SK-N-SH (cell line): ENCODE measurements around the gene ZNF783. TPM values are rescaled to one million over a fixed set of nuclear protein-coding genes. Genes with fewer than 3 reads are reported as not detected.

Experiments
- CTCF ChIA-PET: fragments of 300-600, 350-600 bp; formaldehyde crosslinking; extraction: SDS; loops from one replicate; lab custom pipeline; 2021; lab: Yijun Ruan, JAX
- POLR2A ChIA-PET: fragments of 350-600 bp; sonication (Branson Sonifier 250); formaldehyde crosslinking; extraction: SDS; loops from one replicate; lab custom pipeline; 2020; ENCODE audit warnings: antibody characterized with exemption, inconsistent platforms; lab: Yijun Ruan, JAX
- DNase-seq: peaks from one replicate; pipeline ENCODE4 v3.0.0; 2012
- H2AFZ ChIP-seq: fragments of 200-600 bp; sonication (generic); 2 replicates; pipeline ENCODE4 v1.8.1; 2016; ENCODE audit warnings: antibody characterized with exemption, mild to moderate bottlenecking, low read depth
- H3F3A ChIP-seq: fragments of 200-600 bp; sonication (generic); replicated peaks from 2 replicates; pipeline ENCODE3; 2016; ENCODE audit warnings: antibody characterized with exemption, mild to moderate bottlenecking; ENCODE audit not compliant: insufficient read depth
- H3K27ac ChIP-seq, 2 experiments: fragments of 200-500 bp in 1 of 2; fragments of 200-600 bp in 1 of 2; sonication (Bioruptor generic) in 1 of 2; sonication (generic), shearing (Covaris generic) in 1 of 2; 2 replicates each; pipeline versions ENCODE4 v1.5.1 to v1.6.1; 2014 to 2016; ENCODE audit warnings: low read depth in 2 of 2, inconsistent platforms in 1 of 2, low read length in 1 of 2, mild to moderate bottlenecking in 1 of 2, mixed read lengths in 1 of 2
- H3K27me3 ChIP-seq: fragments of 200-600 bp; sonication (generic), shearing (Covaris generic); 2 replicates; pipeline ENCODE4 v1.6.1; 2016; ENCODE audit warnings: mixed run types; ENCODE audit not compliant: insufficient read depth
- H3K36me3 ChIP-seq, 2 experiments: fragments of 200-500 bp in 1 of 2; fragments of 200-600 bp in 1 of 2; sonication (Bioruptor generic) in 1 of 2; sonication (generic) in 1 of 2; replicated peaks in 1 of 2; 2 replicates each; pipeline versions ENCODE3 to v1.5.1; 2014 to 2016; ENCODE audit warnings: low read length in 1 of 2, mild to moderate bottlenecking in 1 of 2; ENCODE audit not compliant: insufficient read depth in 2 of 2, control insufficient read depth in 1 of 2
- H3K4me1 ChIP-seq, 2 experiments: fragments of 200-500 bp in 1 of 2; fragments of 200-600 bp in 1 of 2; sonication (Bioruptor generic) in 1 of 2; sonication (generic), shearing (Covaris generic) in 1 of 2; 2 replicates each; pipeline versions ENCODE4 v1.5.1 to v1.6.1; 2014 to 2016; ENCODE audit warnings: low read depth in 1 of 2, low read length in 1 of 2, mixed run types in 1 of 2; ENCODE audit not compliant: insufficient read depth in 2 of 2, control insufficient read depth in 1 of 2
- H3K4me2 ChIP-seq: fragments of 200-600 bp; sonication (generic), shearing (Covaris generic); 2 replicates; pipeline ENCODE4 v1.6.1; 2017; ENCODE audit warnings: mixed run types
- H3K4me3 ChIP-seq, 2 experiments: fragments of 200-500 bp in 1 of 2; fragments of 200-600 bp in 1 of 2; sonication (Bioruptor generic) in 1 of 2; sonication (generic), shearing (Covaris generic) in 1 of 2; 2 replicates each; pipeline versions ENCODE4 v1.5.1 to v1.8.1; 2014 to 2016; ENCODE audit warnings: low read depth in 2 of 2, inconsistent platforms in 1 of 2, low read length in 1 of 2, mild to moderate bottlenecking in 1 of 2, mixed read lengths in 1 of 2, moderate library complexity in 1 of 2
- H3K79me2 ChIP-seq: fragments of 200-600 bp; sonication (generic); 2 replicates; pipeline ENCODE4 v1.8.1; 2017; ENCODE audit warnings: mild to moderate bottlenecking; ENCODE audit not compliant: insufficient read depth
- H3K9ac ChIP-seq: fragments of 200-600 bp; sonication (generic); 2 replicates; pipeline ENCODE4 v1.6.1; 2017; ENCODE audit warnings: mixed run types
- H3K9me2 ChIP-seq: fragments of 200-600 bp; sonication (generic); 2 replicates; pipeline ENCODE4 v1.6.1; 2017; ENCODE audit warnings: mixed run types
- H3K9me3 ChIP-seq: fragments of 200-600 bp; sonication (generic); 2 replicates; pipeline ENCODE4 v1.6.1; 2017; ENCODE audit warnings: mixed run types, mild to moderate bottlenecking, moderate library complexity
- H4K20me1 ChIP-seq: fragments of 200-600 bp; sonication (generic); 2 replicates; pipeline ENCODE4 v1.6.1; 2017; ENCODE audit warnings: mild to moderate bottlenecking, mixed run types; ENCODE audit not compliant: insufficient read depth
- CHD2 ChIP-seq: fragments of 150-350 bp; IDR thresholded peaks from 2 replicates; pipeline ENCODE4 v1.6.1; 2018; ENCODE audit warnings: low read length; ENCODE audit not compliant: partially characterized antibody
- CTCF ChIP-seq: fragments of 200-600 bp; sonication (generic); IDR thresholded peaks from 2 replicates; pipeline ENCODE4 v1.6.1; 2017; ENCODE audit warnings: antibody characterized with exemption, mild to moderate bottlenecking, moderate library complexity
- EZH2phosphoT487 ChIP-seq: fragments of 200-600 bp; sonication (generic); IDR thresholded peaks from 2 replicates; pipeline ENCODE4 v1.6.1; 2017; ENCODE audit warnings: low read depth, mixed run types, mild to moderate bottlenecking, antibody characterized with exemption, moderate library complexity, borderline replicate concordance
- FOSL2 ChIP-seq: IDR thresholded peaks from 2 replicates; pipeline ENCODE4 v1.4.0; 2012; ENCODE audit warnings: low read depth, mild to moderate bottlenecking, moderate library complexity, borderline replicate concordance
- FOXJ3 ChIP-seq: sonication (generic); formaldehyde crosslinking; IDR thresholded peaks from 2 replicates; pipeline ENCODE4 v1.5.1; 2020; ENCODE audit warnings: mild to moderate bottlenecking, missing genetic modification reagents
- FOXM1 ChIP-seq: IDR thresholded peaks from 2 replicates; pipeline ENCODE4 v1.4.0; 2012; ENCODE audit warnings: low read depth, mild to moderate bottlenecking
- GABPA ChIP-seq: IDR thresholded peaks from 2 replicates; pipeline ENCODE4 v1.4.0; 2012; ENCODE audit warnings: low read depth, mild to moderate bottlenecking
- IRF3 ChIP-seq: fragments of 150-350 bp; IDR thresholded peaks from 2 replicates; pipeline ENCODE4 v1.6.1; 2016; ENCODE audit warnings: mild to moderate bottlenecking, low read depth, low read length
- MAX ChIP-seq: IDR thresholded peaks from 2 replicates; pipeline ENCODE4 v1.4.0; 2012; ENCODE audit warnings: low read depth
- MXI1 ChIP-seq: IDR thresholded peaks from 2 replicates; pipeline ENCODE4 v1.6.1; 2012; ENCODE audit warnings: mild to moderate bottlenecking, low read depth, low read length, improper control_type of control experiment
- NRF1 ChIP-seq: IDR thresholded peaks from 2 replicates; pipeline ENCODE4 v1.6.1; 2012; ENCODE audit warnings: low read depth, mild to moderate bottlenecking, low read length
- PBX3 ChIP-seq: IDR thresholded peaks from 2 replicates; pipeline ENCODE4; 2012
- RAD21 ChIP-seq: IDR thresholded peaks from 2 replicates; pipeline ENCODE4 v1.6.1; 2012; ENCODE audit warnings: mild to moderate bottlenecking, low read length
- RCOR1 ChIP-seq: fragments of 150-350 bp; IDR thresholded peaks from 2 replicates; pipeline ENCODE4 v1.6.1; 2017; ENCODE audit warnings: antibody characterized with exemption, low read length
- REST ChIP-seq: IDR thresholded peaks from 2 replicates; pipeline ENCODE4 v1.6.1; 2012; ENCODE audit warnings: mild to moderate bottlenecking, low read depth, low read length, moderate library complexity
- RXRA ChIP-seq: IDR thresholded peaks from 2 replicates; pipeline ENCODE4 v1.4.0; 2012; ENCODE audit warnings: low read depth, mild to moderate bottlenecking, borderline replicate concordance
- SIN3A ChIP-seq: IDR thresholded peaks from 2 replicates; pipeline ENCODE4 v1.6.1; 2012; ENCODE audit warnings: low read depth, mild to moderate bottlenecking, low read length, moderate library complexity, borderline replicate concordance
- SMC3 ChIP-seq: IDR thresholded peaks from 2 replicates; pipeline ENCODE4 v1.6.1; 2012; ENCODE audit warnings: low read depth, low read length, improper control_type of control experiment
- WGBS: methylation state at CpG from one replicate; pipeline ENCODE4 v1.1.6; 2017; ENCODE audit warnings: low lambda C conversion rate; 5-methylcytosine and 5-hydroxymethylcytosine counted together
- polyA plus RNA-seq, 3 experiments: library from polyadenylated mRNA; depleted of rRNA; stranded (reverse); fragments of >200 nt; gene quantifications; 2 replicates each; pipeline ENCODE4 v1.2.3, GENCODE V29; 2012

Gene ZNF783
- polyA plus RNA-seq, 1 of the 3 experiments (the other 2 are of a cell fraction): 12.5 TPM

GRCh38 chr7:149280661-149281507, 18.9 kb downstream of the ZNF783 start:
- H3K4me2 ChIP-seq: no peak overlapping the region
- no peak overlapping the region for H2AFZ ChIP-seq
- no peaks in the 10 kb centered on the region for H3F3A ChIP-seq
- ChIA-PET POLR2A (no interaction called here), CTCF (interaction anchor here (1.4 kb wide), 1 partner anchor 19 kb away, joined by 5 read pairs; the partner anchor contains the start of gene ZNF783)
- WGBS: 93% methylated on average over 8 of the region's 8 CpGs
- H3K27ac ChIP-seq: no peak overlapping the region
- no peaks in the 10 kb centered on the region for H3K79me2 ChIP-seq
- H3K9me3 ChIP-seq: no peaks in the 10 kb centered on the region
- no peak for DNase-seq
- no peaks in the 10 kb centered on the region for H3K9me2 ChIP-seq
- no peak for TF ChIP-seq MAX
- TF ChIP-seq IRF3: no peak
- no peak for TF ChIP-seq CTCF
- no peak for TF ChIP-seq REST
- no peak for TF ChIP-seq SMC3
- no peak for TF ChIP-seq NRF1
- TF ChIP-seq RCOR1: no peak
- no peak for TF ChIP-seq FOXM1
- no peak for TF ChIP-seq EZH2phosphoT487
- TF ChIP-seq FOXJ3: no peak
- TF ChIP-seq MXI1: no peak
- TF ChIP-seq SIN3A: no peak
- TF ChIP-seq CHD2: no peak
- TF ChIP-seq GABPA: no peak
- TF ChIP-seq FOSL2: no peak
- no peak for TF ChIP-seq RAD21
- no peak for TF ChIP-seq RXRA
- TF ChIP-seq PBX3: no peak
- no peak overlapping the region for H3K4me3 ChIP-seq
- H3K4me1 ChIP-seq: peaks cover 0 to 11% of the 10 kb centered on the region in 2 experiments; a peak in 1 of 4 replicates
- no peaks in the 10 kb centered on the region for H4K20me1 ChIP-seq
- no peaks in the 10 kb centered on the region for H3K27me3 ChIP-seq
- H3K36me3 ChIP-seq: peaks cover 10 to 21% of the 10 kb centered on the region in 2 experiments
- no peak overlapping the region for H3K9ac ChIP-seq
